K562 (cell line): ENCODE results near the gene RTN4. TPM values are rescaled to one million over a fixed set of nuclear protein-coding genes. Genes with fewer than 3 reads are reported as not detected.

Source experiments
- CUX1 ChIP-seq: fragments of 200-800 bp; sonication (Bioruptor generic); IDR thresholded peaks from 2 replicates; pipeline ENCODE4 v1.6.1; 2016; ENCODE audit warnings: missing genetic modification characterization, missing compliant biosample characterization
- FOSL1 ChIP-seq: fragments of 200-800 bp; sonication (Bioruptor generic); conservative IDR thresholded peaks from 2 replicates; pipeline ENCODE4 v1.6.1; 2016; ENCODE audit warnings: missing genetic modification characterization, missing compliant biosample characterization
- HEY1 ChIP-seq: fragments of 250-450 bp; sonication (Bioruptor Pico); IDR thresholded peaks from 2 replicates; pipeline ENCODE4 v1.5.0; 2020; ENCODE audit warnings: mild to moderate bottlenecking, moderate library complexity, borderline replicate concordance
- JUN ChIP-seq, 2 experiments: sonication (generic) in 1 of 2; formaldehyde crosslinking in 1 of 2; IDR thresholded peaks; 2 replicates each; pipeline versions ENCODE4 v1.6.1 to v1.8.0; 2012 to 2022; ENCODE audit warnings: borderline replicate concordance in 2 of 2, mild to moderate bottlenecking in 2 of 2, improper control_type of control experiment in 1 of 2, low read depth in 1 of 2, low read length in 1 of 2, missing genetic modification reagents in 1 of 2
- L3MBTL2 ChIP-seq: fragments of 450-650 bp; IDR thresholded peaks from 2 replicates; pipeline ENCODE4 v1.6.1; 2016; ENCODE audit warnings: mild to moderate bottlenecking, moderate library complexity
- NCOA1 ChIP-seq: fragments of 450-650 bp; IDR thresholded peaks from 2 replicates; pipeline ENCODE4 v1.6.1; 2016; ENCODE audit warnings: low read depth
- NCOR1 ChIP-seq: fragments of 450-650 bp; IDR thresholded peaks from 2 replicates; pipeline ENCODE4 v1.6.1; 2016; ENCODE audit warnings: mild to moderate bottlenecking, moderate library complexity
- NR2C2 ChIP-seq, 2 experiments: fragments of 200-800 bp in 1 of 2; sonication (Bioruptor generic) in 1 of 2; sonication (generic) in 1 of 2; formaldehyde crosslinking in 1 of 2; IDR thresholded peaks; 2 replicates each; pipeline versions ENCODE4 v1.6.1 to v1.8.0; 2016 to 2022; ENCODE audit warnings: mild to moderate bottlenecking in 1 of 2, missing compliant biosample characterization in 1 of 2, missing genetic modification characterization in 1 of 2, missing genetic modification reagents in 1 of 2
- RBBP5 ChIP-seq: fragments of 200-600 bp; sonication (generic); IDR thresholded peaks from 2 replicates; pipeline ENCODE4 v1.6.1; 2012; ENCODE audit warnings: borderline replicate concordance, mild to moderate bottlenecking, low read length, control low read depth, inconsistent platforms; ENCODE audit not compliant: insufficient read depth, poor library complexity, severe bottlenecking
- SIN3B ChIP-seq: fragments of 450-650 bp; IDR thresholded peaks from 2 replicates; pipeline ENCODE4 v1.6.1; 2017; ENCODE audit warnings: low read depth, mild to moderate bottlenecking, moderate library complexity
- SMARCA4 ChIP-seq: fragments of 450-650 bp; IDR thresholded peaks from 2 replicates; pipeline ENCODE4 v1.6.1; 2016
- TRIM25 ChIP-seq: fragments of 450-650 bp; IDR thresholded peaks from 2 replicates; pipeline ENCODE4 v1.7.0; 2016; ENCODE audit warnings: borderline replicate concordance
- ZNF146 ChIP-seq: IDR thresholded peaks from one replicate; pipeline ENCODE4 v1.6.1; 2018; ENCODE audit warnings: missing compliant biosample characterization; ENCODE audit not compliant: unreplicated experiment
- ZNF766 ChIP-seq: fragments of 200-800 bp; sonication (Bioruptor generic); conservative IDR thresholded peaks from 2 replicates; pipeline ENCODE4 v1.6.1; 2016; ENCODE audit warnings: missing genetic modification characterization, missing compliant biosample characterization
- polyA plus RNA-seq, 8 experiments: library from polyadenylated mRNA; depleted of rRNA in 4 of 8; stranded (reverse) in 5 of 8; unstranded in 3 of 8; fragments of >200 nt; fragmentation: Nextera tagmentation in 2 of 8; fragmentation: Illumina TruSeq in 1 of 8; extraction: Ambion mirVana in 2 of 8; extraction: Trizol in 1 of 8; gene quantifications; 2 replicates each; pipeline versions ENCODE4 v1.2.1 to v1.2.3, GENCODE V29; 2011 to 2014; ENCODE audit warnings: inconsistent platforms in 1 of 8, missing spikeins in 1 of 8
- total RNA-seq, 7 experiments: library from RNA; depleted of rRNA in 6 of 7; stranded (reverse); fragments of >200 nt in 6 of 7; fragmentation: Illumina TruSeq in 2 of 7; extraction: Trizol in 2 of 7; gene quantifications; 2 replicates each; pipeline versions ENCODE4 v1.2.1 to v1.2.3, GENCODE V29; 2011 to 2021; ENCODE audit warnings: low replicate concordance in 1 of 7
- TF ChIP-seq, protein P1 (sequence below): fragments of 250-450 bp; sonication (Bioruptor Pico); IDR thresholded peaks from 2 replicates; pipeline ENCODE4 v1.4.0; 2020; ENCODE audit warnings: mild to moderate bottlenecking, moderate library complexity

Gene RTN4
- total and polyA plus RNA-seq, 9 of the 15 experiments (the other 6 are each of a cell fraction or from before 2014, with no cell fraction given) = 73.0 to 248 (median 116) TPM

- TF ChIP-seq FOSL1 (tag) (peak; percentile 83), SIN3B (no peak), NCOA1 (no peak), HEY1 (CRISPR knock-in tag) (0 out of 2 replicates have a peak, but pooled peaks have one; percentile 15), NCOR1 (no peak), TRIM25 (no peak), ZNF766 (0 out of 2 replicates have a peak, but pooled peaks have one; percentile 42), SMARCA4 (peak; percentile 46; the same call in 1 of the 2 replicates), JUN (IDR thresholded peaks at IDR 0.05; ENCODE audit: borderline replicate concordance, low read depth, low read length) (no peak), JUN (CRISPR knock-in tag; IDR thresholded peaks at IDR 0.05; ENCODE audit: borderline replicate concordance) (no peak), RBBP5 (peak; percentile 35), NR2C2 (CRISPR knock-in tag; IDR thresholded peaks at IDR 0.05) (no peak), NR2C2 (tag; IDR thresholded peaks at IDR 0.05) (peak; percentile 42), L3MBTL2 (peak; percentile 48), CUX1 (no peak), ZNF146 (CRISPR knock-in tag) (no peak)
- TF ChIP-seq, protein P1, sequence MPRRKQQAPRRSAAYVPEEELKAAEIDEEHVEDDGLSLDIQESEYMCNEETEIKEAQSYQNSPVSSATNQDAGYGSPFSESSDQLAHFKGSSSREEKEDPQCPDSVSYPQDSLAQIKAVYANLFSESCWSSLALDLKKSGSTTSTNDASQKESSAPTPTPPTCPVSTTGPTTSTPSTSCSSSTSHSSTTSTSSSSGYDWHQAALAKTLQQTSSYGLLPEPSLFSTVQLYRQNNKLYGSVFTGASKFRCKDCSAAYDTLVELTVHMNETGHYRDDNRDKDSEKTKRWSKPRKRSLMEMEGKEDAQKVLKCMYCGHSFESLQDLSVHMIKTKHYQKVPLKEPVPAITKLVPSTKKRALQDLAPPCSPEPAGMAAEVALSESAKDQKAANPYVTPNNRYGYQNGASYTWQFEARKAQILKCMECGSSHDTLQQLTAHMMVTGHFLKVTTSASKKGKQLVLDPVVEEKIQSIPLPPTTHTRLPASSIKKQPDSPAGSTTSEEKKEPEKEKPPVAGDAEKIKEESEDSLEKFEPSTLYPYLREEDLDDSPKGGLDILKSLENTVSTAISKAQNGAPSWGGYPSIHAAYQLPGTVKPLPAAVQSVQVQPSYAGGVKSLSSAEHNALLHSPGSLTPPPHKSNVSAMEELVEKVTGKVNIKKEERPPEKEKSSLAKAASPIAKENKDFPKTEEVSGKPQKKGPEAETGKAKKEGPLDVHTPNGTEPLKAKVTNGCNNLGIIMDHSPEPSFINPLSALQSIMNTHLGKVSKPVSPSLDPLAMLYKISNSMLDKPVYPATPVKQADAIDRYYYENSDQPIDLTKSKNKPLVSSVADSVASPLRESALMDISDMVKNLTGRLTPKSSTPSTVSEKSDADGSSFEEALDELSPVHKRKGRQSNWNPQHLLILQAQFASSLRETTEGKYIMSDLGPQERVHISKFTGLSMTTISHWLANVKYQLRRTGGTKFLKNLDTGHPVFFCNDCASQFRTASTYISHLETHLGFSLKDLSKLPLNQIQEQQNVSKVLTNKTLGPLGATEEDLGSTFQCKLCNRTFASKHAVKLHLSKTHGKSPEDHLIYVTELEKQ (CRISPR knock-in tag) = no peak
These were observed 47.5 kb upstream of the RTN4 start (continued) for GRCh38 chr2:55097461-55098410.
